Mononuclear cell (primary cell): ENCODE data around the gene PTPN1. TPM values are rescaled to one million over a fixed set of nuclear protein-coding genes. Genes with fewer than 3 reads are reported as not detected.
"Not testable (repeated sequence)": the region's sequence is repeated elsewhere in the genome, so short reads cannot be mapped to it uniquely, and the experiment has no call there.

Source experiments
- H3K27me3 ChIP-seq: 2 replicates; pipeline ENCODE4 v1.6.0; 2011; ENCODE audit warnings: low read length, control low read depth; ENCODE audit not compliant: insufficient read depth
- H3K4me1 ChIP-seq: 2 replicates; pipeline ENCODE4 v1.5.1; 2011; ENCODE audit warnings: mild to moderate bottlenecking, low read length, control low read depth; ENCODE audit not compliant: insufficient read depth
- H3K4me3 ChIP-seq: 2 replicates; pipeline ENCODE4 v1.5.1; 2011; ENCODE audit warnings: mild to moderate bottlenecking, low read length, moderate library complexity
- H3K9me3 ChIP-seq: 2 replicates; pipeline ENCODE4 v1.5.1; 2011; ENCODE audit warnings: low read depth, mild to moderate bottlenecking, control low read depth, low read length
- total RNA-seq: library from RNA; depleted of rRNA; stranded (reverse); fragments of >200 nt; gene quantifications from one replicate; pipeline ENCODE4 v1.2.3, GENCODE V29; 2012

The PTPN1 gene
- total RNA-seq, 1 donor: 86.0 TPM

- no peaks in the 10 kb centered on the region for H3K27me3 ChIP-seq
- no peaks in the 10 kb centered on the region for H3K9me3 ChIP-seq
- peaks cover 15% of the 10 kb centered on the region for H3K4me1 ChIP-seq
- no peak overlapping the region for H3K4me3 ChIP-seq
These were observed 37.2 kb upstream of the PTPN1 start for GRCh38 chr20:50472693-50473664.

GRCh38 chr20:50474356-50474755 is 35.8 kb upstream of the PTPN1 start:
- peaks cover 23% of the 10 kb centered on the region for H3K4me1 ChIP-seq
- not testable (repeated sequence) for H3K4me3 ChIP-seq, H3K9me3 ChIP-seq, H3K27me3 ChIP-seq

- Histone ChIP-seq H3K4me3 (no peak overlapping the region), H3K9me3 (no peaks in the 10 kb centered on the region), H3K4me1 (peaks cover 23% of the 10 kb centered on the region), H3K27me3 (no peaks in the 10 kb centered on the region)
These were observed 34.4 kb upstream of the PTPN1 start for GRCh38 chr20:50475681-50476292.

- H3K9me3 ChIP-seq: no peaks in the 10 kb centered on the region
- no peaks in the 10 kb centered on the region for H3K27me3 ChIP-seq
- no peak overlapping the region for H3K4me3 ChIP-seq
- H3K4me1 ChIP-seq: peaks cover 24% of the 10 kb centered on the region
These were observed 32.8 kb upstream of the PTPN1 start for GRCh38 chr20:50477239-50477872.

- Histone ChIP-seq H3K4me1 (peaks cover 26% of the 10 kb centered on the region), H3K4me3 (no peak overlapping the region), H3K9me3 (no peaks in the 10 kb centered on the region), H3K27me3 (no peaks in the 10 kb centered on the region)
These were observed 31.8 kb upstream of the PTPN1 start for GRCh38 chr20:50478162-50478990.

- H3K27me3 ChIP-seq: no peaks in the 10 kb centered on the region
- H3K4me1 ChIP-seq: peaks cover 34% of the 10 kb centered on the region
- H3K9me3 ChIP-seq: no peaks in the 10 kb centered on the region
- no peak overlapping the region for H3K4me3 ChIP-seq
These were observed 28.4 kb upstream of the PTPN1 start for GRCh38 chr20:50481741-50482140.

GRCh38 chr20:50482396-50482981 is 27.7 kb upstream of the PTPN1 start:
- Histone ChIP-seq H3K27me3 (no peaks in the 10 kb centered on the region), H3K4me1 (peaks cover 34% of the 10 kb centered on the region), H3K9me3 (no peaks in the 10 kb centered on the region), H3K4me3 (no peak overlapping the region)

- Histone ChIP-seq H3K4me1 (peaks cover 25% of the 10 kb centered on the region), H3K9me3 (no peaks in the 10 kb centered on the region), H3K27me3 (no peaks in the 10 kb centered on the region), H3K4me3 (no peak overlapping the region)
These were observed 25.8 kb upstream of the PTPN1 start for GRCh38 chr20:50484271-50484976.

GRCh38 chr20:50487397-50487796 is 22.8 kb upstream of the PTPN1 start:
- Histone ChIP-seq H3K4me3 (no peak overlapping the region), H3K27me3 (no peaks in the 10 kb centered on the region), H3K9me3 (no peaks in the 10 kb centered on the region), H3K4me1 (peaks cover 24% of the 10 kb centered on the region)

- Histone ChIP-seq H3K27me3 (no peaks in the 10 kb centered on the region), H3K4me1 (peaks cover 14% of the 10 kb centered on the region), H3K9me3 (no peaks in the 10 kb centered on the region), H3K4me3 (no peak overlapping the region)
These were observed 21.9 kb upstream of the PTPN1 start for GRCh38 chr20:50488236-50488806.

GRCh38 chr20:50491168-50491567 is 19.0 kb upstream of the PTPN1 start:
- Histone ChIP-seq H3K27me3 (no peaks in the 10 kb centered on the region), H3K4me1 (no peaks in the 10 kb centered on the region), H3K4me3 (no peak overlapping the region)

GRCh38 chr20:50491926-50492634 is 18.1 kb upstream of the PTPN1 start:
- no peaks in the 10 kb centered on the region for H3K9me3 ChIP-seq
- no peaks in the 10 kb centered on the region for H3K4me1 ChIP-seq
- H3K27me3 ChIP-seq: no peaks in the 10 kb centered on the region
- H3K4me3 ChIP-seq: no peak overlapping the region

More at GRCh38 chr20:50491168-50491567, 19.0 kb upstream of the PTPN1 start:
- no peaks in the 10 kb centered on the region for H3K9me3 ChIP-seq

GRCh38 chr20:50493881-50494253 is 16.3 kb upstream of the PTPN1 start:
- Histone ChIP-seq H3K9me3 (no peaks in the 10 kb centered on the region), H3K27me3 (no peaks in the 10 kb centered on the region), H3K4me1 (peaks cover 10% of the 10 kb centered on the region), H3K4me3 (no peak overlapping the region)
